H1 (cell line): ENCODE data around the gene SPDEF. TPM values are rescaled to one million over a fixed set of nuclear protein-coding genes. Genes with fewer than 3 reads are reported as not detected.

ENCODE experiments used
- CTCF ChIA-PET: fragments of 300-600 bp; sonication (Branson Sonifier 250); formaldehyde crosslinking; loops from one replicate; lab custom pipeline; 2021; ENCODE audit not compliant: partially characterized antibody; lab: Charles Lee
- POLR2A ChIA-PET: fragments of 300-600 bp; sonication (Branson Sonifier 250); formaldehyde crosslinking; loops from one replicate; lab custom pipeline; 2021; ENCODE audit warnings: inconsistent platforms; ENCODE audit not compliant: partially characterized antibody; lab: Charles Lee
- DNase-seq, 2 experiments: peaks; one replicate each; pipeline versions ENCODE4 v3.0.0 to v3.0.0-alpha.2; 2010 to 2022; ENCODE audit warnings: low spot score in 2 of 2, low read depth in 1 of 2, mixed read lengths in 1 of 2
- FAIRE-seq: peaks from 2 replicates; lab custom pipeline; 2011; peaks lifted over from hg19 to GRCh38; lab: Jason Lieb, UNC
- H2AFZ ChIP-seq: 2 replicates; pipeline ENCODE4 v1.8.1; 2012; ENCODE audit warnings: low read length, inconsistent platforms
- H2AK5ac ChIP-seq: 2 replicates; pipeline ENCODE4 v1.6.1; 2013; ENCODE audit warnings: low read depth, low read length
- H2BK120ac ChIP-seq: replicated peaks from 2 replicates; pipeline ENCODE3; 2013; ENCODE audit warnings: low read depth, low read length, inconsistent platforms
- H2BK12ac ChIP-seq: 2 replicates; pipeline ENCODE4 v1.6.1; 2013; ENCODE audit warnings: low read depth, low read length
- H2BK15ac ChIP-seq: 2 replicates; pipeline ENCODE4 v1.6.1; 2013; ENCODE audit warnings: low read length
- H2BK20ac ChIP-seq: 2 replicates; pipeline ENCODE4 v1.6.1; 2013; ENCODE audit warnings: low read length
- H2BK5ac ChIP-seq: 2 replicates; pipeline ENCODE4 v1.6.1; 2013; ENCODE audit warnings: low read depth, low read length
- H3K14ac ChIP-seq: 2 replicates; pipeline ENCODE4 v1.6.1; 2013; ENCODE audit warnings: inconsistent platforms; ENCODE audit not compliant: insufficient read length
- H3K18ac ChIP-seq: 2 replicates; pipeline ENCODE4 v1.6.1; 2013; ENCODE audit warnings: low read length; ENCODE audit errors: extremely low read depth
- H3K23ac ChIP-seq: 2 replicates; pipeline ENCODE4 v1.6.1; 2013; ENCODE audit warnings: inconsistent platforms; ENCODE audit not compliant: insufficient read length
- H3K23me2 ChIP-seq: 2 replicates; pipeline ENCODE4 v1.6.1; 2013; ENCODE audit warnings: low read depth, low read length
- H3K27ac ChIP-seq: 2 replicates; pipeline ENCODE4 v1.6.1; 2011; ENCODE audit warnings: low read depth, low read length, inconsistent platforms
- H3K27me3 ChIP-seq, 4 experiments: replicated peaks in 1 of 4; 1 replicate in 1 of 4; 2 replicates in 3 of 4; pipeline versions ENCODE4 v1.6.1 to v1.8.1; 2011 to 2013; ENCODE audit warnings: low read length in 3 of 4, mild to moderate bottlenecking in 3 of 4, inconsistent platforms in 2 of 4, mixed read lengths in 2 of 4, moderate library complexity in 1 of 4; ENCODE audit not compliant: control insufficient read depth in 3 of 4, insufficient read depth in 3 of 4; ENCODE audit errors: extremely low read depth in 1 of 4
- H3K36me3 ChIP-seq, 4 experiments: 2 replicates each; pipeline versions ENCODE4 v1.6.1 to v1.8.1; 2011 to 2013; ENCODE audit warnings: mild to moderate bottlenecking in 4 of 4, low read length in 3 of 4, moderate library complexity in 2 of 4, control low read depth in 1 of 4, inconsistent platforms in 1 of 4; ENCODE audit not compliant: insufficient read depth in 4 of 4, control insufficient read depth in 2 of 4
- H3K4ac ChIP-seq: replicated peaks from 2 replicates; pipeline ENCODE3; 2013; ENCODE audit warnings: low read length, low read depth, mixed read lengths, inconsistent platforms; ENCODE audit not compliant: insufficient read length
- H3K4me1 ChIP-seq, 4 experiments: replicated peaks in 1 of 4; 1 replicate in 1 of 4; 2 replicates in 3 of 4; pipeline versions ENCODE4 v1.6.1 to v1.8.1; 2011 to 2013; ENCODE audit warnings: low read length in 3 of 4, inconsistent platforms in 2 of 4, mixed read lengths in 1 of 4; ENCODE audit not compliant: insufficient read depth in 4 of 4, control insufficient read depth in 3 of 4
- H3K4me2 ChIP-seq, 2 experiments: 2 replicates each; pipeline versions ENCODE4 v1.6.1 to v1.8.1; 2011 to 2013; ENCODE audit warnings: low read depth in 2 of 2, low read length in 2 of 2, control low read depth in 1 of 2, inconsistent platforms in 1 of 2, mild to moderate bottlenecking in 1 of 2; ENCODE audit not compliant: insufficient read depth in 1 of 2
- H3K4me3 ChIP-seq, 4 experiments: fragments of 200-600, 300-600 bp in 1 of 4; sonication (generic), shearing (Covaris generic), sonication (Bioruptor Twin) in 1 of 4; 2 replicates each; pipeline versions ENCODE4 v1.5.1 to v1.8.1; 2011 to 2016; ENCODE audit warnings: low read length in 4 of 4, low read depth in 3 of 4, control low read depth in 2 of 4, inconsistent platforms in 2 of 4, mild to moderate bottlenecking in 2 of 4, mixed read lengths in 1 of 4, moderate library complexity in 1 of 4; ENCODE audit not compliant: insufficient read depth in 2 of 4; ENCODE audit errors: extremely low read depth in 1 of 4
- H3K56ac ChIP-seq: replicated peaks from 2 replicates; pipeline ENCODE3; 2013; ENCODE audit warnings: low read depth, mild to moderate bottlenecking, mixed read lengths, low read length, inconsistent platforms; ENCODE audit not compliant: insufficient read length
- H3K79me1 ChIP-seq: 2 replicates; pipeline ENCODE4 v1.6.1; 2013; ENCODE audit warnings: low read depth, low read length, control low read depth
- H3K79me2 ChIP-seq, 2 experiments: 2 replicates each; pipeline versions ENCODE4 v1.6.1 to v1.8.1; 2012 to 2013; ENCODE audit warnings: low read length in 2 of 2, mild to moderate bottlenecking in 2 of 2, inconsistent platforms in 1 of 2; ENCODE audit not compliant: insufficient read depth in 2 of 2, control insufficient read depth in 1 of 2
- H3K9ac ChIP-seq, 4 experiments: replicated peaks in 1 of 4; 1 replicate in 1 of 4; 2 replicates in 3 of 4; pipeline versions ENCODE4 v1.6.1 to v1.8.1; 2011 to 2013; ENCODE audit warnings: low read depth in 3 of 4, low read length in 3 of 4, control low read depth in 2 of 4, mild to moderate bottlenecking in 2 of 4, moderate library complexity in 2 of 4, inconsistent platforms in 1 of 4; ENCODE audit errors: extremely low read depth in 1 of 4
- H3K9me3 ChIP-seq, 2 experiments: 2 replicates each; pipeline versions ENCODE4 v1.6.1 to v1.8.1; 2012 to 2013; ENCODE audit warnings: mild to moderate bottlenecking in 2 of 2, moderate library complexity in 2 of 2, control low read depth in 1 of 2, inconsistent platforms in 1 of 2, low read depth in 1 of 2, low read length in 1 of 2, mixed read lengths in 1 of 2; ENCODE audit not compliant: insufficient read depth in 2 of 2
- H4K20me1 ChIP-seq, 2 experiments: replicated peaks in 1 of 2; 2 replicates each; pipeline versions ENCODE3 to v1.8.1; 2011 to 2013; ENCODE audit warnings: inconsistent platforms in 2 of 2, low read length in 2 of 2, mild to moderate bottlenecking in 1 of 2; ENCODE audit not compliant: insufficient read depth in 2 of 2, control insufficient read depth in 1 of 2
- H4K5ac ChIP-seq: 2 replicates; pipeline ENCODE4 v1.6.1; 2013; ENCODE audit warnings: low read length, low read depth, mixed read lengths, inconsistent platforms; ENCODE audit not compliant: insufficient read length
- H4K8ac ChIP-seq: 2 replicates; pipeline ENCODE4 v1.8.0; 2013; ENCODE audit warnings: mild to moderate bottlenecking, moderate library complexity, low read length, inconsistent platforms; ENCODE audit not compliant: insufficient read depth; ENCODE audit errors: extremely low read depth
- H4K91ac ChIP-seq: replicated peaks from 2 replicates; pipeline ENCODE3; 2013; ENCODE audit warnings: low read length, mixed read lengths, inconsistent platforms; ENCODE audit not compliant: insufficient read length
- EGR1 ChIP-seq: IDR thresholded peaks from 2 replicates; pipeline ENCODE4 v1.6.1; 2011; ENCODE audit warnings: low read depth, low read length, borderline replicate concordance
- RBBP5 ChIP-seq: IDR thresholded peaks from 2 replicates; pipeline ENCODE4 v1.7.1; 2012; ENCODE audit warnings: low read depth, mild to moderate bottlenecking, inconsistent platforms, low read length, moderate library complexity, borderline replicate concordance
- SP4 ChIP-seq: IDR thresholded peaks from 2 replicates; pipeline ENCODE4 v1.6.1; 2012; ENCODE audit warnings: low read length, inconsistent platforms
- WGBS, 2 experiments: shearing (Covaris generic) in 1 of 2; methylation state at CpG; one replicate each; pipeline versions ENCODE4 v1.1.6 to v1.1.7; 2013 to 2015; ENCODE audit warnings: low lambda C conversion rate in 2 of 2, mixed read lengths in 2 of 2, inconsistent platforms in 1 of 2, low coverage in 1 of 2, missing lambda C conversion rate in 1 of 2; ENCODE audit not compliant: insufficient replicate concordance in 2 of 2, insufficient coverage in 1 of 2, insufficient read length in 1 of 2; ENCODE audit errors: extremely low coverage in 1 of 2, missing lambda C conversion rate in 1 of 2; 5-methylcytosine and 5-hydroxymethylcytosine counted together
- polyA plus RNA-seq, 7 experiments: library from polyadenylated mRNA; depleted of rRNA in 3 of 7; stranded (reverse) in 5 of 7; unstranded in 2 of 7; fragments of >200 nt in 5 of 7; fragments of 200-250 nt in 2 of 7; gene quantifications; 1 replicate in 5 of 7; 2 replicates in 1 of 7; 4 replicates in 1 of 7; pipeline versions ENCODE4 v1.2.1 to v1.2.3, GENCODE V29; 2011 to 2013; ENCODE audit warnings: missing spikeins in 2 of 7, mixed read lengths in 2 of 7
- total RNA-seq: library from RNA; stranded (reverse); fragmentation: NEBNext Ultra II Directional; extraction: Animal tissue kit (Norgen Biotek cat#: 25700); gene quantifications from 2 replicates; pipeline ENCODE4 v1.2.1, GENCODE V29; 2021

SPDEF gene
- total and polyA plus RNA-seq, 2 of the 8 experiments (the other 6 are each of a cell fraction or from before 2014, with no cell fraction given): 0.15 to 0.30 TPM

DNA sequence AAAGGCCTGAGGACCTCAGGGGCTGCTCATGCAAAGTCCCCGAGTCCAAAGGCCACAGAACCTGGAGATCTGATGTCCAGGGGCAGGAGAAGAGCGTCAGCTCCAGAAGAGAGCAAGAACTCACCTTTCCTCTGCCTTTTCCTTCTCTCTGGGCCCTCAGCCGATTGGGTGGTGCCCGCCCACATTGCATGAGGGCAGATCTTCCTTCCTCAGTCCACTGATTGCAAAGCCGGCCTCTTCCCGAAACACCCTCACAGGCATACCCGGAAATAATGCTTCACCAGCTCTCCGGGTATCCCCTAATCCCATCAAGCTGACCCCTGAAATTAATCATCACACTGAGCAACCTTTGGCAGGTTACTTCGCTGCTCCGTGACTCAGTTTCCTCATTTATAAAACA lies 33.4 kb downstream of the SPDEF start:
- no peak overlapping the region for H3K23ac ChIP-seq
- CTCF ChIA-PET: interaction anchor here (0.6 to 2.4 kb wide), 9 partner anchors 8 to 327 kb away, joined by 3 to 17 read pairs (median 4); no protein-coding TSS in a partner anchor
- no peak overlapping the region for H4K91ac ChIP-seq
- no peak overlapping the region for H3K4ac ChIP-seq
- H3K4me2 ChIP-seq: no peak overlapping the region
- H4K5ac ChIP-seq: no peak overlapping the region
- no peak overlapping the region for H3K4me3 ChIP-seq
- H3K79me1 ChIP-seq: no peaks in the 10 kb centered on the region
- no peak overlapping the region for H2BK15ac ChIP-seq
- no peaks in the 10 kb centered on the region for H4K20me1 ChIP-seq
- FAIRE-seq (no peak), DNase-seq (no peak)
- H2BK5ac ChIP-seq: no peak overlapping the region
- H2BK20ac ChIP-seq: no peak overlapping the region
- no peak overlapping the region for H2AK5ac ChIP-seq
- no peak overlapping the region for H3K56ac ChIP-seq
- H2BK12ac ChIP-seq: no peak overlapping the region
- no peaks in the 10 kb centered on the region; the same call in 1 of the 2 replicates for H3K23me2 ChIP-seq
- 86% methylated on average over 10 of the region's 10 CpGs; no CpG with 5 or more reads in 1 of the 2 experiments for WGBS, 2 experiments
- H3K27me3 ChIP-seq: no peaks in the 10 kb centered on the region
- no peaks in the 10 kb centered on the region for H3K79me2 ChIP-seq
- H2AFZ ChIP-seq: no peak overlapping the region
- peaks cover 0 to 12% (median 4%) of the 10 kb centered on the region in 4 experiments for H3K4me1 ChIP-seq
- POLR2A ChIA-PET: interaction anchor here (0.8 to 2.2 kb wide), 2 partner anchors 9 to 12 kb away, joined by 4 to 9 read pairs; no protein-coding TSS in a partner anchor
- H3K36me3 ChIP-seq: no peaks in the 10 kb centered on the region
- no peak overlapping the region for H3K9ac ChIP-seq
- H2BK120ac ChIP-seq: no peak overlapping the region
- no peaks in the 10 kb centered on the region for H3K9me3 ChIP-seq
- no peak overlapping the region for H3K18ac ChIP-seq
- no peak overlapping the region for H3K27ac ChIP-seq
- no peak overlapping the region for H4K8ac ChIP-seq
- H3K14ac ChIP-seq: no peak overlapping the region
- no peak for TF ChIP-seq SP4
- no peak for TF ChIP-seq EGR1
- no peak for TF ChIP-seq RBBP5
